CD4-positive, alpha-beta T cell treated with Interleukin-6 at 100 ng/mL for 8 hours (primary cell): ENCODE results near the gene TUBB1.
"Not testable (repeated sequence)": the region's sequence is repeated elsewhere in the genome, so short reads cannot be mapped to it uniquely, and the experiment has no call there.

Source experiments
- DNase-seq: peaks from one replicate; pipeline ENCODE4 v3.0.0-alpha.2; 2020; ENCODE audit warnings: mixed read lengths, low spot score

TUBB1 gene

DNA sequence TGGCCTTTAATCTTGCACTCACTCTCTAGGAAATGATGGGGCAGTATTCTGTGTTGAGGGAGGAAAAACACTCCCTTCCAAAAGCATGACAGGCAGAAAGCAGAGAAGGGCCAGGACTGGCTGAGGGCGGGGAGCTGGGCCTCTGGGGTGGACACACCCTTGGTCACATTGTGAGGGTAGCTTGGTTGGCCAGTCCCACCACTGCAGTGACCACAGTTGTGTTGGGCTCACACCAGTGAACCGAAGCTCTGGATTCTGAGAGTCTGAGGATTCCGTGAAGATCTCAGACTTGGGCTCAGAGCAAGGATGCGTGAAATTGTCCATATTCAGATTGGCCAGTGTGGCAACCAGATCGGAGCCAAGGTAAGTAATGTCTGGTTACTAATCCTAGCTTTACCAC is at the start of gene TUBB1:
TSS of gene TUBB1 (plus strand) at position 213 of the 400 bp plus-strand sequence. CDS start at position 307, 94 bp downstream.
- DNase-seq: no peak

DNA sequence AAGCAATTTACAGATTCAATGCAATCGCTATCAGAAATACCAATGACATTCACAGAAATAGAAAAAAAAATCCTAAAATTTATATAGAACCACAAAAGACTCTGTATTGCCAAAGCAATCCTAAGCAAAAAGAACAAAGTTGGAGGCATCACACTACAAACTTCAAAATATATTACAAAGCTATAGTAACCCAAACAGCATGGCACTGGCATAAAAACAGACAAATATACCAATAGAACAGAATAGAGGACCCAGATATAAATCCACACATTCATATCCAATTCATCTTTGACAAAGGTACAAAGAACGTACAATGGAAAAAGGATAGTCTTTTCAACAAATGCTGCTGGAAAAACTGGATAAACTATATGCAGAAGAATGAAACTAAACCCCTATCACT is 49.8 kb upstream of the TUBB1 start:
- no peak for DNase-seq

- no peak for DNase-seq
These were observed 49.1 kb upstream of the TUBB1 start for GRCh38 chr20:58970146-58970545.

DNA sequence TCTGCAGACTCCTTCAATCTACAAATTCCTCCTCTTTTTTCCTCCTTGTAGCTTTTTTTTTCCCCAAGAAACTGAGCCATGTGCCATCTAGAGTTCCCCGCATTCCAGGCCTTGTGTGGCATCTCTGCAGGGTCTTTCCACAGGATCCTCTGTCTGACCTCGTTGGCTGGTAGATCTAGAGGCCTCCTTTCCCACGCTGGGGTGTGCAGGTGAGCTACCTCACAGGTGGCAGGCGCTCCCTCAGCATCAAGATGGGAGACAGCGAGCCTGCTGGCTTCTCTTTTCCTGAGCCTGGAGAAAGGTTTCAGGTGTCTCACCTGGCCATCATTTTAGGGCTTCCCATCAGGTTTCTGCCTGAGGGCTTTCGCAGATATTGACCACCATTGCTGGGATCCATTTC is 47.8 kb upstream of the TUBB1 start:
- DNase-seq: no peak

GRCh38 chr20:58973179-58973578 is 46.0 kb upstream of the TUBB1 start:
- DNase-seq: no peak

- no peak for DNase-seq
These were observed 45.4 kb upstream of the TUBB1 start for GRCh38 chr20:58973866-58974265.

DNA sequence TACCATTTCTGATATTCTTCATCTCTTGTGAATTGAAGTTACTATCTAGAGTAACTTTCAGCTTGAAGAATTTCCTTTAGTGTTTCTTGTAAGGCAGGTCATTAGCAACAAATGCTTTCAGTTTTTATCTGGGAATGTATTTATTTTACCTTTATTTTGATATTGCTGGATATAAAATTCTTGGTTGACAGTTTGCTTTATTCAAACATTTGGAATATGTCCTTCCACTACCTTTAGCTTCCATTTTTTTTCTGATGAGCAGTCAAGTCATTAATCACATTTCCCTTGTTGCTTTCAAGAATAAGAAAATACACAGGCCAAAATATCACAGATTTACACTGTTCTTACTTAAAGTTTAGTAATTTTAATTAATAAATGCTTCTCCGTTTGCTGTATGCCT is 43.9 kb upstream of the TUBB1 start:
- DNase-seq: no peak

DNA sequence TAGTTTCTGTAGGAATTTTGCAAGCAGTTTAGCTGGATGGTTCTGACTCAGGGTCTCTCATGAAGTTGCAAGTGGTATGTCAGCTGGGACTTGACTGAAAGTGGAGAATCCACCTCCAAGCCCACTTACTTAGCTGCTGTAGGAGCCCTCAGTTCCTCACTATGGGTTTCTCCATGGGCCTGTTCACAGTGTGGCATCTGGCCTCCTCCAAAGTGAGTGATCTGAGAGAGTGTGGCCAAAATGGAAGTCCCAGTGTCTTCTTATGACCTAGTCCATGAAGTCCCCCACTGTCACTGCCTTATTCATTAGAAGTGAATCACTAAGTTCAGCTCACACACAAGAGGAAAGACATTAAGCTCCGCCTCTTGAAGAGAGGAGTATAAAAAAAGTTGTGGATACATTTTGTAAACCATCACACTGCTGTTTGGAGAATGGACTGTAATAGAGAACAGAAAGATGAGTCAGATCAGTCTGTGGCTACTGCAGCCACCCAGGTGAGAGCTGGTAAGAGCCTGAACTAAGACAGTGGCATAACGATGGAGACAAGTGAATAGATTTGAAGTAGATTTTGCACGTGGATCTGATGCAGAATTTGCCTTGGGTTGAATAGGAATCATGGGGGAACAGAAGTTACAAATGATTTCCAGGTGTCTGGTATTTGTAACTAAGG is 43.0 kb upstream of the TUBB1 start:
- DNase-seq: no peak

- no peak for DNase-seq
These were observed 40.7 kb upstream of the TUBB1 start for GRCh38 chr20:58978351-58979190.

- DNase-seq: peak; percentile 83
These were observed 38.3 kb upstream of the TUBB1 start, which contains the start of gene NELFCD for GRCh38 chr20:58980711-58981627. TSS of gene NELFCD (plus strand) at chr20:58981256. CDS start at chr20:58981310, 54 bp downstream.

- DNase-seq: no peak
These were observed 37.4 kb upstream of the TUBB1 start for GRCh38 chr20:58981628-58982364.

- no peak for DNase-seq
These were observed 36.7 kb upstream of the TUBB1 start for GRCh38 chr20:58982406-58983114.

DNA sequence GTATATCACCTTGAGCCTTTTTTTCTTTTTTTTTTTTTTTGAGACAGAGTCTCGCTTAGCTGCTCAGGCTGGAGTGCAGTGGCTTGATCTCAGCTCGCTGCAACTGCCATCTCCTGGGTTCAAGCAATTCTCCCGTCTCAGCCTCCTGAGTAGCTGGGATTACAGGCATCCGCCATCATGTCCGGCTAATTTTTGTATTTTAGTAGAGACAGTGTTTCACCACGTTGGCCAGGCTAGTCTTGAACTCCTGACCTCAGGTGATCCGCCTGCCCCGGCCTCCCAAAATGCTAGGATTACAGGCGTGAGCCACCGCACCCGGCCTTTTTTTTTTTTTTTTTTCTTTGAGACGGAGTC is 36.1 kb upstream of the TUBB1 start:
- not testable (repeated sequence) for DNase-seq

DNA sequence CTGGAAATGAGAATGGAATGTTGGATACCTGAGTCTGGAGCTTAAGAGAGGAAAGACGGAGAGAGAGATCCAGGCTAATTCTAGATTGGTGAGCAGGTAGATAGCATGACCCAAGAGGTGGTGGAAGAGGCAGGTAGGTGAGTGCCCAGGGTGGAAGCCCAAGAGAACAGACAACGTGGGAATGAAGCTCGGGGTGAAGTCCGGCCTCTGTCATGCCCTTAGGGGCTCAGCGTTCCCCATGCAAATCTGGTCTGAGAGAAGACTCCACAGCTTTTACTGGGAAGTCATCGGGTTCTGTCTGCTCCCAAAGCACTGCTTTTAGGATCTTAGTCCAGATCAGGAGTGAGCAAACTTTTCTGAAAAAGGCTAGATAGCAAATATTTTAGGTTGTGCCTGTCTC is 34.5 kb upstream of the TUBB1 start:
- DNase-seq: no peak

GRCh38 chr20:58985656-58986055 is 33.6 kb upstream of the TUBB1 start:
- no peak for DNase-seq

- DNase-seq: no peak
These were observed 32.8 kb upstream of the TUBB1 start for GRCh38 chr20:58986286-58986967.

DNA sequence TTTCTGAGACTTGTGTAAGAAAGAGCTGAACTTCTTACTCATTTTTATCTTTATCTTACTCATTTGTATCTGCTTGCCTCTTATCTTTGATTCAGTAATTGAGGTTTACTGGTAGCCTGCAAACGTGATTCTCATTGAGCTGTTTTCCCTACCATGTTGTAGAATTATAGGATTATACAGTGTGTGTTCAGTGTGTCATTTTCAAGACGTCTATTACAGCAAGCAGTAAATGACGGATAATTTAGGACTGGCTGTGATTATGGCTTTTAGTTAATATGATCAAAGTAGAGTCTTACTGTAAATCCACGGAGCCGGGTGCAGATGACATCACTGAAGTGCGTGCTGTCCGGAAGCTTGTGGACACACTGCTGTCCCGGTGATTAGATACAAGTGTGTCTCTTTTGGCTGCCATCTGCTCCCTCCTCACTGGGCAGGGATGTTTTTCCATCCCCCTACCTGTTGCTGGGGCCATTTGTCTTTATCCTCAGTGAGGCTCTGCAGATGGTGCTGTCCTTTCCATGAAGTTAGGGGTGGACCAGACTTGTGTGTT is 32.2 kb upstream of the TUBB1 start:
- DNase-seq: no peak

DNA sequence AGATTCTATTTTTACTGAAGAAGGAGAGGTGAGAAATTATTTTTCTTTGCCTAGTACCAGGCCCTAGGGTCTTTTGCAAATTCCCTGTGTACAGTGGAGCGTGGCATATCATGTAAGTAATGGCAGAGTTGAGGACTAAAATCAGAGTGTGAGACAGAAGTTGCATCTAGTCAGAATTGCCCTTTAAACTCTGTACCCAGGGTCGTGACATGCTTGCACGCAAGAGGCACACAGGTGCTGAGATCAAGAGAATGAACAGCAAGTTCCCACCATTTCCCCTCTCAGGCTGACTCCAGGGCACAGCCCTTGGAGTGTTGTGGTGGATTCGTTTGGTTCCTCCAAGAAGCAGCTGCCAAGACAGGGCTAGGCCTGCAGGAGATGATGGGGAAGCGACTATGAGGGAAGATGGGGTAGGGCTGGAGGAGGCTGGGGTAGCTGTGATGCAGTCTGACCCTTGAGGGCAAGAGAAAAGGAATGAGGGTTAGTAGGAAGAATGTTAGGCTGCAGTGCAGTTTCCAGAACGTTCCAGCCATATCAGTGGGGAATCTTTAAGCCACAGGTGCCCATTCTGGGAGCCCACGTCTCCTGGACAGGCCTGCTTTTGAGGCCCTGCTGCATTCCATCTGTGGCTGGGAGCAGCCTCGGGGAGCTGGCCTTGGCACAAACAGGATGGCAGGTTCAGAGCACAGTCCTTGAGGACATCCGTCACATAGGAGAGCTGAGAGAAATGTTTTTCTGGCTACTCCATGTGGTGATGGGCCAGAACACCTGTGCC is 31.3 kb upstream of the TUBB1 start:
- no peak for DNase-seq

GRCh38 chr20:58988565-58988882 is 30.7 kb upstream of the TUBB1 start:
- DNase-seq: no peak

GRCh38 chr20:58989196-58989595 is 30.0 kb upstream of the TUBB1 start:
- no peak for DNase-seq
